Measurements from ENCODE around the gene LARGE1.

Gene LARGE1

DNA sequence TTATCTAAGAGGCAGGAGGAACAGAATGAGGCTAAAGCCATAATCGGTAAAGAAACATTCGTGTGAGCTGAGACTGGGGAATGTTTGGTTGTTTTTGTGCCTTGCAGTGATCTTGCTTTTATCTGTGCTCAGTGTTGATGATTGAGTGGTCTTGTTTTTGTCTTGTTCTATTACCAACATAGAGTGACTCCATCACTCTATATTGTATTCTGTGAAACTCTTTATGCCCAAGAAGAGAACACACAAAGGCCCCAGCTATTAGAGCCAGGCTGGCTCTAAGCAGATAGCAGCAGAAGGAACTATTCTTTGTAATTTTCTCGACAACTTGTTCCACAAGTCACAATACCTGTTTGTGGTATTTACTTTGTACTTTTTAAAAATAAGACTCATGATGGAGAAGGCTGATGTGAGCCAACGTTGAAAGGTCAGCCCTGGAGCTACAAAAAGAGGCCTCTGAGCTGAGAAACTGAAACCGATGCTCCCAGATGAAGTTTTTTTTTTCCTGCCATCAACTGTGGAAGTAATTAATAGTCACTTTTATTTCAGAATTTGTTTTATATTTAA lies 68.4 kb downstream of the LARGE1 start:
- DNase-seq: no peak

DNA sequence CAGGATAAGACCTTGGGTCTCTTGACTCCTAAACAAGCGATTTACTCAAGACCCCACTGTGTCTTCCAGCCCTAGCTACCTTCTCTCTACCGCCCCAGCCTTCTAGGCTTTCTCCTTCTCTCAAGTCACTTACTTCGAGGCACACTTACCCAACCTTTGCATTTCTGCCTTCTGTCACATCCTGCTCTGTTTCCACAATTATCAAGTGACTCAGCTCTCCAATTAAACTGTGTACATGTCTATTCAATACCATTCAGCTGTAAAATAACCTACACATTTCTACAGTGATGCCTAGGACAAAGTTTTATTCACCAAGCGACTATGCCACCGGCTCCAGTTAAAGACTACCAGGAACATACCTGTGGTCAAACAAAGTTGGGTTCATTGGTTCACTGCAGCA lies 69.0 kb downstream of the LARGE1 start:
- no peak for DNase-seq

- no peak for DNase-seq
These were observed 69.6 kb downstream of the LARGE1 start for GRCh38 chr22:33850724-33851123.

- DNase-seq: no peak
These were observed 70.1 kb downstream of the LARGE1 start for GRCh38 chr22:33850193-33850592.

DNA sequence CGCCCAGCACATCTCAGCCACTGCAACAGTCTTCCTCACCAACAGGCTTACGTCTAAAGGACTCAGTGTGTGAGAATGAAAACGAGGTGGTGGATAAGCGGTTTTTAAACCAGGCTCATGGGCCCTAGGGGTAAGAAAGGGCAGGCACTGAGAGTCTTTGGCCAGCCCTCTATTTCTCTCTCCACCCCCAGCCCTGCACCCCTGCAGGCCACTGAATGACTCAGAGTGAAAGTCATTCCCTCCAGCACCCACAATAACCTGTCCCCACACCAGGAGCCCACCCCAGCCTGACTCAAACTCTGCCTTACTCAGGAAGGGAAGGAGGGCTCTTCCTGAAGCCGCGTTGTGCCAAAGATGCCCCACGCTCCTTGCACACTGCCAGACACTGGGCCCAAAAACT lies 72.0 kb downstream of the LARGE1 start:
- no peak for DNase-seq

DNA sequence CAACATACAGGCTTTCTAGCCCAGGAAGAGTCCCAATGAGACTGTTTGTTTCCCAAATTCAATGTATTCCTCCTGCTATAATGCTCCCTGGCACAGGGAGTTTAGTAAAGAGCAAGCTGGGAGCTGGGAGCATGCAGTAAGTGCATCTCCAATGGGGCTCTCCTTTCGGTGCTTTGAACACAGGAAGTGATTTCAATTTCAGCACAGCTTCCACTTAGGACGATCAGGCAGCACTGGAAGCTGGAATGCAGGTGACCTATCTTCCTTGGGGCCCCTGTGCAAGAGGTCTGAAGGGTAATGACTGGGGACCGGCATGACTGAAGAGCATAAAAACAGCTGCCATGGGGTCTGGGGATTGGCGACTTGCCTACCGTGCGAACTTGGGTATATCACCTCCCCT lies 76.0 kb downstream of the LARGE1 start:
- DNase-seq: no peak

DNA sequence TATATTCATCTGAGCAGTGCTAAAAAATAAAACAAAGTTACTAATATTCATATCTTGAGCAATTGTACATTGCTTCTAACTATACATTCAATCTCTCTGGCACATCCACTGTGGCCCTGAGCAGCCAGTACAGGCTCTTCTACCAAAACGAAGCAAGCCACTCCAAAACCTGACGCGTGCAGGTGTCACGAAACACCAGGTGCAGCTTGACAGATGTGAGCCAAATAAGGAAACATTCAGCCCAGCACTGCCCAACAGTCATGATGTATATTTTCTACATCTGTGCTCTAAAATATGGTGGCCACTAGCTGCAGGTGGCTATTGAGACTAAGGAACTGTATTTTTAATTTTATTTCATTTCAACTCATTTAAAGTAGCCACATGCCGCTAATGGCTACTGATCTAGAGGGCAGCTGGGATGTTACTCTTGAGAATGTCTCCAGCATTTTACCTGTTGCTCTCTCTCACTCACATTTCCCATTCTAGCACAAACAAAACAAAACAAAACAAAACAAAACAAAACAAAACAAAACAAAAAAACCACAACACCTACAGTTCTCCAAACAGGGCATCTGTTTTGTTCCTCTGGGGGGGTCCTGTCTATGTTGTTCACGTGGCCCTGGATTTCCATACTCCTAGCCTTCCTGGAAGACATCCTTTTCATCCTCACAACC lies 77.7 kb downstream of the LARGE1 start:
- no peak for DNase-seq

DNA sequence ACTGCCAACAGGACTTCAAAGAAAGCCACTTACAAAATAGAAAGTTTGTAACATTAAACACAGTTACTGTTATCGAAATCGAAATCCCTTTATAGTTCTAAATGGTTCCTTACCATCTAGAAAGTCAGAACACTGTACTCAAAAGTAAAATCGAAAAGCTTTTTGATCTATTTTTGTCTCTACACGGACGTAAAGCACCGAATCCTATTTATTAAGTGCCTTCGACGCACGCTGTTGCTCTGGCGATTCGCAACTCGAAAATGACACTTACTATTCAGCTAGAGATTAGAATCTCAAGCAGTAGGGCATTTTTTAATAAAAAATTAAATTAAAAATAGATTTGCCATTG lies 78.3 kb downstream of the LARGE1 start:
- DNase-seq: no peak

DNA sequence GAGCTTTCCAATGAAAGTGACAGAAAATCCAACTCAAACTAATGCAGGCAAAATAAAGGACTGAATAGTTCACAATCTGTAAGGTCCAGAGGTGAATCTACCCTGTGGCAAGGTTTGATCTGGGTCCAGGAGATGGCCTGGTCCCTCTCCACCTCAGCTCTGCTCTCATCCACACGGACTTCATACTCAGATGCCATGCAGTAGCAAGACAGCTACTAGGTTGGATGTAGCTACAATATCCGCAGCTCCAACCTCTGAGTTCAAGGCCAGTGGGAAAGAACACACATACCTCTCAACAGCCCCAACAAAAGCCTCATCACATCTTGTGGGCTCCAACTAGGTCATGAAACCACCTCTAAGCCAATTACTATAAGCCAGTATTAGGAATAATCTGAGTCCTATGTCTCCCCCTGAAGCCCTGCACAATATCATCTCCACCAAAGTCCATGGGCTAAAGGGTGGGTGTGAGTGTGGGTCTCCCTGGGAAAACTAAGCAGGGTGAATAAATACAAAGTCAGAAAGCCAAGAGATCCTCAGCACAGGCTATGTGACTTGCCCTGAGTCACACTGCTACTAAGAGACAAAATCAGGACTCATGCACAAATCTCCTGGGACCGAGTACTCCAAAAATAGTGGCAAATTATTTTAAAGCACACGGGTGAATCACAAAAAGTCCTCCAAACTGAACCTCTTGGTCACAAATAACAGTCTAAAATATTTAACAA lies 78.8 kb downstream of the LARGE1 start:
- DNase-seq: no peak

DNA sequence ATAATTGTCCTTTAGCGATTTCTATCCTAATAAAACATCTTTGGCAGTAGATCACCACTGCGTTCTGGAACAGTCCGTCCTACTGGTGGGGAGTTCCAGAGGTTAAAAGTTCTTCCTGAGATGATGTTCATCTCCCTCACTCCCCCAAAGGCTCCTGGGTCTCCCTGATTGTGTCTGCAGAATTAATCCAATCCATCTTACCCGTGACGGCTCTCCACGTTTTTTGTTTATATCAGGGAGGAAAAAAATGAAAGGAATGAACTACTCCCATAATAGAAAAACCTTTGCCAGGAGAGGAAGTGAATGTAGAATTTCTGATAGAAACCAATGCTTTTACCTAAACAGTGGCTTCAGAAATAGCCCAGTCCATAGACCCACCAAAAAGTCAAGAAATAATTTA lies 81.6 kb downstream of the LARGE1 start:
- no peak for DNase-seq

DNA sequence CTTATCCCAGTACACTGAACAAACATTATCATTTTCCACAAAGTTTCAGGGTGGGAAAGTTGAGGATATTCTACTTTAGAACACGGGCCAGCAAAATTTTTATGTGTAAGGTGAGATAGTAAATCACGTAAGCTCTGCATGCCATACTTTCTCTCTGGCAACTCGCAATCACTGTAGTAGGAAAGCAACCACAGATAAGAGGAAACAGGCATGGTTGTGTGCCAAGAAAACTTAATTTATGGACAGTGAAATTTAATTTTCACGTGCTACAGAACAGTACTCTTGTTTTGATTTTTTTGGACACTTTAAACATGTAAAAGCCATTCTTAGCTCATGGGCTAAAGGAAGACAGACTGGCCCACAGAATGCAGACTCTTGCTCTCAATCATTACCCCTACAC lies 82.5 kb downstream of the LARGE1 start:
- no peak for DNase-seq

GRCh38 chr22:33835265-33835664 lies 85.0 kb downstream of the LARGE1 start:
- DNase-seq: no peak

DNA sequence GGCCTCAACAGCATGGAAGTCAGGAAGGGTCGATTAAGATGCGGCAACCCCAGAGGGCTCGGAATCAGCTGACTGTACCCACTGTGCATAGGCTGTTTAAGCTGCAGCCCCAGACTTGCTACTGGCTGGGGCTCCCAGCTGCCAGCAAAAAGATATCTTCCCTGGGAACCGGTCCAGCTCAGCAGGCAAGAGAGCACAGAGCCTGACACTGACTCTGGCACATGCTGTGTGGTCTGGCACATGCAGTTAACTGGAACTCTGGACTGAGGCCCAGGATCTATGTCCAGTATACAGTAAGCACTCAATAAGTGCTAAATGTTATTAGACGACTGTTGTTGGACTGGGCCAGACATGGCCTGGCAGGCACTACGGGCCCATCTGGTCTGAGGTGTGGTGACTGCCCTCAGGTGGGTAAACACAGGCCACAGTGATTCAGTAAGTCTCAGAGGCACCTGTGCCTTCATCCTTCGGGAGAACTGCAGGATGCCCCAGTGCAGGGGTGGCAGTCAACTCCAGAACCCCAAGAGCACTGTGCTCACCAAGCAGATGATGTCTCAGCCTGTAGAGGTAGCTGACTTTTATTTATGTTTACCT lies 87.6 kb downstream of the LARGE1 start:
- DNase-seq: no peak

DNA sequence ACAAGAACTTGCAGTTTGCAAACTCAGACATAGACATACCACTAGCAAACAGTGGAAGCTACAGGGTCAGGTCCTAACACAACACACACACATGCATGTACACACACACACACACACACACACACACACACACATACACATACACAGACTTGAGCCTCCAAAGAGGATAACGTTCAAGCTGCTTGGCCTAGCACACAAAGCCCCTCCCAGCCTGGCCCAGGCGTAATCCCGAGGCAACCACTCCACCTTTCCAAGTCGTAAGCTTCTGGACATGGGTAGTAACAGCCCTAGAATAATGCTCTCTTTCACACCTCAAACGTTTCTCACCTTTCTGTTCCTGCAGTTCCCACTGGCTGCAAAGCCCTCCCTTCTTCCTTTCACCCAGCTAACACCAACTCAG lies 88.6 kb downstream of the LARGE1 start:
- no peak for DNase-seq

DNA sequence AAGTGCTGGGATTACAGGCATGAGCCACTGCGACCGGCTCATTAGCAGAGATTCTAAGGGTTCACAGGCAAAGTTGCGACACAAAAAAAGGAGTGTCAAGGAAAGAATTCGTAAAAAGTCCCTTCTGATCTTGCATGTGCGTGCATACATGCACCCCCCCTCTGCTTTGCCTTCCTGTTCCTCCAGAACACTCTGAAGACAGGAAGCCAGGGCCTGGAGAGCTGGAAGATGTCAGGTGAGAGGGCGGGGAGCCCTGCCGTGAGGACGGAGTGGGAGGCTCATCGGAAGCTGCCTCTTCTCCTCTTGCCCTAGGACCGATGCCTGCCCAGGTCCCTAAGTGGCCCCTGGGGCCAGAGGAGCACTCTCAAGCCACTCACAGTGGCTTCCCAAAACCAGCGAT lies 89.1 kb downstream of the LARGE1 start:
- no peak for DNase-seq

DNA sequence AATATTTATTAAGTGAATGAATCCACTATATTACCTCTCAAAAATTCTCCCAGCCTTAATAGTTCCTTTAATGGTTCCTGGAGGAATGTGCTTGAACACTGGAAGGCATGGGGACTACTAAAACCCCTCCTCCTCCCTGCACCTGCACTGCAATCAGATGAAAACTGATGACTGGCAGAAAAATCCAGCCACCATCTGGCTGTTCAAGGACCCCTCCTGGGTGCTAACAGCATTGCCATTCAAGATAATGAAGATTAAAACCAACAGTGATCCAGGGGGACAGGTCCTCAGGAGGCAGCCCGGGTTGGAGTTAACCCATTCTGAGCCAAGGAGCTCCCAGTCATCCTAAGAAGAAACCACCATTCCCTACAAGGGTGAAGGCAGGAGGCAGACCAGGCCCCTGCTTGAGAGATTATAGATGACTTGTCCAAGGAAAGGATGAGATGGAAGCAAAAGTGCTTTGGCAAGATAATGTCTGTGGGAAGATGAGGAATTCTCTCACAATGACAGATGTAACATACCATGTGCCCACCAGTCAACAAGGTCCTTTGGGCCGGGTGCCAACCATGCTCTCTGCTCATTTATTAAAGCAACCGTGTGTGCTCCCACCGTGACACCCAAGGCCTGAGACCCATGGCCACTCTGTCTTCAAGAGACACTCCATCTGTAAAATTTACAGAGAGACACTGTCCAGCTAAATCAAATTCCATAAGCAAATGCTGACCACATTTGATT lies 90.6 kb downstream of the LARGE1 start:
- no peak for DNase-seq

GRCh38 chr22:33828302-33828701 lies 92.0 kb downstream of the LARGE1 start:
- DNase-seq: no peak

DNA sequence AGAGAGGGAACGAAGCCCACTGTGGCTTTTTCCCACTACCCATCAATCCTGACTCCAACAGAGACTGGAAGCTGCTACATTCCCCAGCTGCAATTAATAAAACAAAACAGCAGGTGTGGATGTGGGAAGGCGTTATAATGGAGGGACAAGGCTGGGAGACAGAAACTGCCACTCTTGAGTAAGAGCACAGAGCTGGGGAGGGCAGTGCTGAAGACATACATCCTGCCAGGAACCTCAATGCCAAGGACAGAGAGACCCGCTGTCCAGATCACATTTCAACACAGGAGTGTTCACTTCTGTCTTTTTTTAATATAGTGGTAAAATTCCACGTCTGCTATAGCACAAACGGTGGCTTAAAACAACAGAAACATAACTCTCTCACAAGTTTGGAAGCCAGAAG lies 94.5 kb downstream of the LARGE1 start:
- no peak for DNase-seq

GRCh38 chr22:33823552-33823951 lies 96.7 kb downstream of the LARGE1 start:
- no peak for DNase-seq

DNA sequence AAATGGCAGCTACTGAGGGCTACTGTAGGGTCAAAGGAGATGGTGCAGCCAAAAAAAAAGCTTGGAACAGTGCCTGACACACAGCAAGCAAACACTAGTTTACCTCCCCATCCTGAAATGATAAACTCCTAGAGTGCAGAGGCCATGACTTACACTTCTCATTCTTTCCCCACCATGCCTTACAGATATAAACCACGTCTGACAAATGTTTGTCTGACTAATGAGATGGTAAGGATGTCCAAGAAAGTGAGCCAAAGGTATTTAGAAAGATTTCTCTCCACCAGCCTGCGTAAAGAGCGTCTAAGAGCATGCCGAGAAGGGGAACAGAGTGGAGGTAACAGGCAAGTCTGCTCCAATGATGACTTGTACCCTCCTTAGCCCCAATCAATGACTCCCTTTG lies 99.0 kb downstream of the LARGE1 start:
- no peak for DNase-seq

DNA sequence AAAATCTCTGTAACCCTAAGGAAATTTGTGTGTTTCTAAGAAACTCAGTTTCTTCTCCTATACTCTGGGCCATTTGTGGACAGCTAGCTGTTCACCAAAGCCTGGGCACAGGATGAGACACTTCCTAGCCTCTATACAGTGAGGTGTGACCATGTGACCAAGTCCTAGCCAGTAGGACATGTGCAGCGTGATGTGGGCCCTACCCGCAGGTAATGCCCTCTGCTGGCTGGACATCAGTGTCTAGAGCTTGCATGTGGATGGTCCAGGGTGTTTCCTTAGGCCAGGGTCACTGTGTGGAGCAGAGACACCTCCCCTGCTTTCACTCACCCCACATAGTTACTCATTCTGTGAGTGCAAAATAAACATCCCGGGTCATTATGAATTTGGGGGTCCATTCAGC lies 100.5 kb downstream of the LARGE1 start:
- DNase-seq: no peak

GRCh38 chr22:33817512-33818127 lies 102.7 kb downstream of the LARGE1 start:
- no peak for DNase-seq

- DNase-seq: no peak
These were observed 107.8 kb downstream of the LARGE1 start for GRCh38 chr22:33812360-33812977.
